GM19397 (cell line): Measurements from ENCODE around the gene PFKFB3.
"Not testable (repeated sequence)": the region's sequence is repeated elsewhere in the genome, so short reads cannot be mapped to it uniquely, and the experiment has no call there.

Experiments used
- ATAC-seq: cut with Tn5 transposase; IDR thresholded peaks from one replicate; pipeline ENCODE4 v1.9.1; 2021; ENCODE audit warnings: mild to moderate bottlenecking, moderate library complexity; ENCODE audit not compliant: unreplicated experiment

The PFKFB3 gene

DNA sequence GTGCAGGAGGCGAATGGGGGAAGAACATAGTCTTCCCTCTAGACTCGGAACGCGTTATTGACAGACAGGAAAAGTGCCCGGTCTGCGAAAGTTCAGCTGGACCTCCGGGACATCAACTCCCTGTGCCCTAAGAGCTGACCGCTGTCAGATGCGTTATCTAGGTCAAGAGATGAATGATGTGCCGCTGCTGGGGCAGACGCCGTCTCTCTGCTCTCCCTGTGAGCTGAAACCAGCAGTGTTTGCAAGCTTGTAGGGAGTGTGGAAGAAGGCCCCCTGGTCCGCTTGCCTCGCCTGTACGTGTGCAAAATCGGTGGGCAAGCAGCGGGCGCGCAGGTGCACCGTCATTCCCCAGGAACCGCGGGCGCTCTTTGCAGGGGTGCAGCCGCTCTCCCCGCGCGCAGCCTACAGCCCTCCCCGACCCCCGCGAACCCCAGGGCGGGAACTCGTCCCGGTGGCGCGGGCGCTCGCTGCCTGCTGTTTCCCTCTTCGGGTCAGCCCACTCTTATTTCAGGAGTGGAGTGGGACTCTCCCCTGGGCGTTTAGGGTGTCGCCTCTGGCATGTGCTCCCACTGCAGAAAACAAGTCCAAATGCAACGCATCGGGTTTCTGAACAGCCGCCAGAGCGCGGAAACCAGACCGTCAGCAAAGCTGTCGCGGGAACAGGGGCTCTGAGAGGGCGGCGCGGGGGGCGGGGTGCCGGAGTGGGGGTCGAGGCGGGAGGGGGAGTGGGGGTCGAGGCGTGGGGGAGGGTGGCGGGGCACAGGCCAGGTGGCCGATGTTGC, 1.8 kb upstream of the PFKFB3 start:
- no peak for ATAC-seq

DNA sequence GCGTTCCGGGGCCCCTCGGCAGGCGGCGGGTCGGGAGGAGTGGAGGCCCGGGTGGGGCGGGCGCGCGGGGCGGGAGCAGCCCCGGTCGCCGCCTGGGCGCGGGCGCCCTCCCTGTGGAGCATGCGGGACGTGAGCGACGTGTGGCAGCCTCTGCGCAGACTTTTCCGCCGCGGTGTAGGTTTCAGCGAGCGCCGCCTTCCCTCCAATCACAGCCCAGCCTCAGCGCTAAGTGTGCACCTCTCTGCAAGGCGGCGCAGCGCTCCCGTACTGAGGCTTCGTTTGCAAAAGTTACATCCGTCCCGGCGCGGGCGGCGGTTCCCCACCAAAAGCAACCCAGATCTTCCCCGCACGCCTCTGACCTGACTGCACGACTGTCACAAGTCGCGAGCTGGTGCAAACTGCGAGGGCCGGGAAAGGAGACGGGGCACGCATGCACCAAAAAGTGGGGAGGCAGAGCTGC, 1.2 kb upstream of the PFKFB3 start:
- peak; percentile 26 for ATAC-seq

GRCh38 chr10:6202098-6202683, 541 bp upstream of the PFKFB3 start:
- no peak for ATAC-seq

- ATAC-seq: peak; percentile 51
Observed at GRCh38 chr10:6203331-6204062, 765 bp downstream of the PFKFB3 start.

DNA sequence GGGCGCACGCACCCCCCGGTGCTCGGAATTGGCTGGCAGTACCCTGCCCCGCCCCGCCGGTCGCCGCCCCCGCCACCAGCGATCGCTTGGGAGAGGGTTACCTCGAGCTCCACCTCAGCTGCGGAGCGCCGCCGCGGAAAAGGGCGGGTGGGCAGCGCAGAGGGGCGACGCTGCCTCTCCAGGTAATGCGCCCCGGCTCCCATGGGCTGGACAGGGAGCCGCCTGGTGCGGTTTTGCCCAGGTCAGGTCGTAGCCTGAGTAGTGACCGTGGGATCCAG, 1.3 kb downstream of the PFKFB3 start:
- no peak for ATAC-seq

GRCh38 chr10:6204341-6205191, 1.8 kb downstream of the PFKFB3 start:
- ATAC-seq: no peak

GRCh38 chr10:6206486-6206885, 3.8 kb downstream of the PFKFB3 start:
- not testable (repeated sequence) for ATAC-seq

DNA sequence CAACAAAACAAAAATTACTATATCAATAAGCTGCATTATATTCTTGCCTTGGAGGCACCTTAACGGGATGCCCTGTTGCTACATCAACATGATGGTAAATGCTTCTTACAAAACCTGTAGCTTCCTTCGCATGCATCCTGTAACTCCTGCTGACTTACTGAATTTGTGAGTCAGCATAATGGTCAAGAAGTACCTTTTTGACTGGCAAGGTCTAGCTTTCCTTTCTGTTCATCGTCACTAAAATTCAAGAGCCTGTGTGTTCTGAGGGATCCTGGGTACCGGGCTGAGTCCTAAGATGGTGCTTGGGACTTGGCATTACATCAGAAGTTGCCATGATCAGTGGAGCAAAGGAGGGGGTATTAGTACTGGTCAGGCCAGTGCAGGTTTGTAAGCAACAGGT, 4.9 kb downstream of the PFKFB3 start:
- no peak for ATAC-seq

DNA sequence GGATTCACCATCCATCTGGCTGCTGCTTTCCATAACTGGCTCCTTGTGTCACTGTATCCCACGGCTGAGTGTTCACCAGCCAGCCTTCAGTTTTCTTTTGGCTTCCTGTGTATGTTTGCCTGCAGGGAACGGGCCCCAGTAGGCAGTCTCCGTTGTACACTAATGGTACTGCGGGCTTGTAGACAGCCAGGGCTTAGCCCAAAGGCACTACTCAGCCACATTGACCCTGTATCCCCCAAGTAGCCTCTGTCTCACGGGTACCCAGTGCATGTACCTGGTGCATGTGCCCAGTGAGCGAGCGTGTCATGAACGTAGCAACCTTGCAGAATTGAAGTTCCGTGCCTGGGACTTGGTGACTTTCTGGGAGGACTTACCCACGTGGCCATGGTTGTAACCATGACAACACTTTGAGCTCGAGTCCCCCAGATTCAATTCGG, 6.1 kb downstream of the PFKFB3 start:
- ATAC-seq: no peak

GRCh38 chr10:6211341-6211670, 8.6 kb downstream of the PFKFB3 start:
- ATAC-seq: no peak

DNA sequence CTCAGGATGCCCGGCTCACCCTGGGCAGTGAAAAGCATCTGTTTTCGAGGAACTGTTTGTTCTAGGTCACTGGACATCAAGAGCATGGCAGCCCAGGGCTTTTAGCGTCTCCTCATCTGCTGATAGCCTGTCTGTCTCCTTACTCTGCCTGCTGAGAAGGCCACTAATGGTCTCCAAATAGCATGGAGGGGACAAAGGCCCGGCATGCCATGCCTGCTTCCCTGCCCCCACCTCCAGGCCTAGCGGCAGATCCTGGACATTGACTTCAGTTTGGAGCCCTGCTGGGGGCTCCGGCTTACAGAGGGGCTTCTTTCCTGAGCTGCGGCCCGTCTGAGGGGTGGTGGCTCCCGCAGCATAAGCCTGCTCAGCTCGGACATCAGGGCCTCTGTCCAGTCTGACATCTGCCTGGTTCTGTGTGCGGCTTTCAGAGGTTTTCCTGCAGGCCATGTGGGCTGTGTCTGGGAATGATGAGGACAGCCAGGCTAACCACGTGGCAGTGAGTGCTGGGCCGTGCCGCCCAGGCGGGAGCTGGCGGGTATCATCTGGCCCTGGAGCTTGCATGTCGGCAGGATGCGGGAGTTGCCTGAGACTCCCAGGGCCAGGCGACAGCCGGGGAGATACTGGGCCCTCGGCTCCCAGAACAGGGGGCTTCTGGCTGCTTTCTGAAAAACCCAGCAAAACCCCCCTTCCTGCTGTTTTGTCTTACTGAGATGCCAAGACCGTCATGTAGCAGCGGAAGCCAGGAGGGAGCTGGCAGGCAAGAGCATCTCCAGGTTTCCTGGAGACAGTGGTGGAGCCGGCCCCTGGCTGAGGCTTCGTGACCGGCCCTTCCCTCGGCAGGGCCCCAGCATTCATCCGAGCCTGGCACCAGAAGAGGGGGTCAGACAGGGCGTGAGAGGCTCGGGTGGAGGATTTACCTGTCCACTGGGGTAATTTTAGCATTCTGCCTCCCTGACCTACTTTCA, 9.2 kb downstream of the PFKFB3 start:
- ATAC-seq: no peak

- ATAC-seq: no peak
Observed at GRCh38 chr10:6212806-6213205, 10.1 kb downstream of the PFKFB3 start.

DNA sequence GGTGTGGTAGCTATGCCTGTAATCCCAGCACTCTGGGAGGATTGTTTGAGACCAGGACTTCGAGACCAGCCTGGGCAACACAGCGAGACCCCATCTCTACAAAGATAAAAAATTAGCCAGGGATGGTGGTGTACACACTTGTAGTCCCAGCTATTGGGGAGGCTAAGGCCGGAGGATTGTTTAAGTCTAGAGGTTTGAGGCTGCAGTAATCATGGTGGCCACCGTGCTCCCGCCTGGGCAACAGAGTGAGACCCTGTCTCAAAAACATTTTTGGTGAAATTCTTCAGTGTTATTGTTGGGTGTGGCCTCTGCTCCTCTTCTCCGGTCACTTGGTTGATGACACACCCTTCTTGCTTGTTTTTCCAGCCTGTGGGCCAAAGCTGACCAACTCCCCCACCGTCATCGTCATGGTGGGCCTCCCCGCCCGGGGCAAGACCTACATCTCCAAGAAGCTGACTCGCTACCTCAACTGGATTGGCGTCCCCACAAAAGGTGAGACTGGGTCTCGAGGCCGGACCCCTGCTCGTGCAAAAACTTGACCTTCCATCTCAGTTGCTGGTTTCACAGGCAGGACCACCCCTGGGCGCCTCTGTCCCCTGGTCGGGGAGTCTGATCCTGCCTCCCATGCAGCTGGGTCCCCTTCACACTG, 10.6 kb downstream of the PFKFB3 start:
- no peak for ATAC-seq

- ATAC-seq: no peak
Observed at GRCh38 chr10:6213908-6214307, 11.2 kb downstream of the PFKFB3 start.

- no peak for ATAC-seq
Observed at GRCh38 chr10:6214612-6215011, 11.9 kb downstream of the PFKFB3 start.

DNA sequence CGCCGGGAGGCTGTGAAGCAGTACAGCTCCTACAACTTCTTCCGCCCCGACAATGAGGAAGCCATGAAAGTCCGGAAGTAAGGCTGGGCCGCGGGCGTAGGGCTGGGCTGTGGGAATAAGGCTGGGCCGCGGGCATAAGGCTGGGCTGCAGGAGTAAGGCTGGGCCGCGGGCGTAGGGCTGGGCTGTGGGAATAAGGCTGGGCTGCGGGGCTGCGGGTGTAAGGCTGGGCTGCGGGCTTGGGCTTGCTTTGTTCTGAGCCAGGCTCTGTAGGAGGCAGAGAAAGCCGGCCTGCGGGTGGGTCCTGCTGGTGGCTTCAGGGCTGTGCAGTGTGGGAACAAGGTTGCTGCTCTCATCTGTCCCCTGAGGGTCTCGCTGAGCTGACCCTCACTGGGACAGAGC, 12.5 kb downstream of the PFKFB3 start:
- ATAC-seq: no peak

GRCh38 chr10:6215683-6216484, 13.2 kb downstream of the PFKFB3 start:
- no peak for ATAC-seq

DNA sequence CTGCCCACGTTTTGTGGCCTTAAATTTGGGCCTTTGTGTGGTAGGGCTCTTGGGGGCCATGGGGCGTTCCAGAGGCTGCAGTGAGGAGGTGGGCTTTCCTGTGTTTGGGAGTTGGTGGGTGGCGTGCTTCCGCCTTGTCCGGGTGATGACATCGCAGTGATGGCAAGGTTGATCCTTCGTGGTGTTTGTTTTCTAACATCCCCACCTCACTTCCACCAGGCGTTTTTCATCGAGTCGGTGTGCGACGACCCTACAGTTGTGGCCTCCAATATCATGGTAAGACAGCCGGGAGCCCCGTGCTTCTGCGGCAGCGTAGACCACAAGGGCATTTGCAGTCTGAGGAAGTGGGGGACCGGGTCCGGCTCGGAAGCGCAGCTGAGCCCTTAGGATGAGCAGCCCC, 14.2 kb downstream of the PFKFB3 start:
- no peak for ATAC-seq

- no peak for ATAC-seq
Observed at GRCh38 chr10:6217611-6218010, 14.9 kb downstream of the PFKFB3 start.
